Central memory CD4-positive, alpha-beta T cell (primary cell): Measurements from ENCODE around the gene FAM114A1.

Experiments
- DNase-seq: peaks from one replicate; pipeline ENCODE4 v3.0.0; 2022
- total RNA-seq, 3 experiments: gene quantifications; one replicate each; lab custom pipeline; 2026; lab: John Stamatoyannopoulos, UW

The FAM114A1 gene
- 0 to 0.98 (median 0.11) reads per million in 3 experiments for total RNA-seq

GRCh38 chr4:38867478-38868058, at the start of gene FAM114A1:
Gene FAM114A1 (plus strand): TSS chr4:38867806. CDS start chr4:38878079, 10,273 bp downstream.
- DNase-seq = no peak

- no peak for DNase-seq
Observed at GRCh38 chr4:38818441-38818976, 49.1 kb upstream of the FAM114A1 start.

DNA sequence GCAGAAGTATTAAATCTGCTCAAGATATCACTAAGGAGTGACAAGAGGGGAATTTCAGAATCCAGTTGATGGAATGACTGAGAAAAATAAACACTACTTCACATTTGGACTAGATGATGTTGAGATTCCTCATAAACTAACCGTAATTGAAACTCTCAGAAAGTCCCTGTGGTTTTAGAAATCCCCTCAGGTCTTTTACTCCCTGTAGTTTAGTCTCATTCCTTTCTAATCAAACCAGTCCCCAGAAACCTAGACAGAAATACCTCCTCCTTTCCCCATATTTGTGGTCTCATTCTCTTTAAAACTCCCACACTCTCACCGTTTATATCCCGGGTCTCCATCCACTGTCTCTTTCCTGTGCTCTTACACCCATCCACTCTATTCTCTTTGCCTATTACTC, 48.0 kb upstream of the FAM114A1 start:
- DNase-seq = no peak

- no peak for DNase-seq
Observed at GRCh38 chr4:38820329-38821061, 47.1 kb upstream of the FAM114A1 start.

GRCh38 chr4:38821739-38822138, 45.9 kb upstream of the FAM114A1 start:
- no peak for DNase-seq

DNA sequence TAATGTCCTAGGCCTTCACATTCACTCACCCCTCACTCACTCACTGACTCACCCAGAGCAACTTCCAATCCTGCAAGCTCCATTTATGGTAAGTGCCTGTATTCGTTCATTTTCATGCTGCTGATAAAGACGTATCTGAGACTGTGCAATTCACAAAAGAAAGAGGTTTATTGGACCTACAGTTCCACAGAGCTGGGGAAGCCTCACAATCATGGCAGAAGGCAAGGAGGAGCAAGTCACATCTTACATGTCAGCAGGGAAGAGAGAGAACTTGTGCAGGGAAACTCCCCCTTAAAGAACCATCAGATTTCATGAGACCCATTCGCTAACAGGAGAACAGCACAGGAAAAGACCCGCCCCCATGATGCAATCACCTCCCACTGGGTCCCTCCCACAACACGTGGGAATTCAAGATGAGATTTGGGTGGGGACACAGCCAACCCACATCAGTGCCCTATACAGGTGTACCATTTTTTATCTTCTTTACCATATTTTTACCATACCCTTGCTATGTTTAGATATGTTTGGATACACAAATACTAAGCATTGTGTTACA, 44.8 kb upstream of the FAM114A1 start:
- DNase-seq = no peak

DNA sequence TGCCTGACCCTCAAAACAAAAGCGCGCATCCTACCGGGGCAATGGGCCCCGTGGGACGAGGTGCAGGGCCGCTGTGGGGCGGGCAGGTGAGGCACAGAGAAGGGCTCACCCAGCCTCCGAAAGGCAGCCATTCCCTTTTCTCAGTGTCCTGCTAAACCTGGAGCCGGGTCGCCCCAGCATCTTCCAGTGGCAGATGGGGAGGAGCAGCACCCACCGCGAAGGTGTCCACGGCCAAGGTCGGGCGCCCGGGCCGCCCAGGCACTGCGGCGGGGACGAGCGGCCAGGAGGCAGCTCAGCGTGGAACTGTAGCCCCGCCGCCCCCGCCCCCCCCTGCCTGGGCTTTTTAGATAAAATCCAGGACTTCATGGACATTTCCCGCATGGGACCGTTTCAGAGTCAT, 43.8 kb upstream of the FAM114A1 start:
- no peak for DNase-seq

DNA sequence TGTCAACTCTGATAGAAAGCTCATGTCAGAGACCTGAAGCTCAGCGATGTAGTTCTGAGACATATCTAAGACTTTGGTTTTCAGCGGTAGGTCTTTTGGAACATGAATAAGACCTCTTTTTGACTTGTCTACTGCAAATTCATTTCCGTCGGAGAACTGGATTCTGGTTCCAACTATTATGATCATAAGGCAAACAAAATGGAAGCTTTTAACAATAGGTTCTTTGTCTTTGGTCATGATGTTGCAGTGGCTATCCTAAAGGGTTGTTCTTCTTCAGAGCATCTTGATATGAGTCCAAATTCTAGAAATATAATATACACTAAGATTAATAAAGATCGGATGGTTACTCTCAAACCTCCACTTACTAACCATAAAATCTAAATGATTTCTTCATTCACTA, 38.4 kb upstream of the FAM114A1 start:
- no peak for DNase-seq

DNA sequence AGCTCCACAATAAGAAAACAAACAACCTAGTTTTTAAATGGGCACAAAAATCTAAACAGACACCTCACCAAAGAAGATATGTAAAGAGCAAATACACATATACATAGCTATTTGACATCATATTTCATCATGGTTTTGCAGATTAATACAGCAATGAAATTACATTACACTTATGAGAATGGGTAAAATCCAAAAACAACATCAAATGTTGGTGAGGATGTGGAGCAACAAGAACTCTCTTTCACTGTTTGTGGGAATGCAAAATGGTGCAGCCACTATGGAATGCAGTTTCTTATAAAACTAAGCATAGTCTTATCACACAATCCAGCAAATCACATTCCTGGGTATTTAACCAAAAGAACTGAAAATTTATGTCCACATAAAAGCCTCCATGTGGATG, 36.0 kb upstream of the FAM114A1 start:
- DNase-seq = no peak

DNA sequence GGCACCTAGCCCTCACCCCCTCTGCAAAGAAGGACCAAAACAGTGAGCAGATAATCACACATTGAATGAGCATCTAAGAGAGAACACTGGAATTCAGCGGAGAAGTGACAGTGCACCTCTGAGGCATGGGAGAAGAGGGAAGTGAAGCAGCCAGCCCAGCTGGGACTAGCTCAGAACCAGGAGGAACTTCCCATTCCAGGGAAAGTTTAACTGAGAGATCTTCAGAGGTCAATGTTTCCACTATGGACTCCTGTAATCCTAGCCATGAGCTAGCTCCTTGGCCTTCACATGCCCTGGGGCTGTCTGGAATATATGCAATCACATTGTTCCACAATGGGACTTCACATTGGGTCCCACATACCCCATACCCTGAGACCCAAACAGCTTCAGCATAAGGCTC, 35.4 kb upstream of the FAM114A1 start:
- DNase-seq = no peak

- no peak for DNase-seq
Observed at GRCh38 chr4:38832624-38833528, 34.7 kb upstream of the FAM114A1 start.

- DNase-seq = no peak
Observed at GRCh38 chr4:38834570-38834969, 33.0 kb upstream of the FAM114A1 start.

DNA sequence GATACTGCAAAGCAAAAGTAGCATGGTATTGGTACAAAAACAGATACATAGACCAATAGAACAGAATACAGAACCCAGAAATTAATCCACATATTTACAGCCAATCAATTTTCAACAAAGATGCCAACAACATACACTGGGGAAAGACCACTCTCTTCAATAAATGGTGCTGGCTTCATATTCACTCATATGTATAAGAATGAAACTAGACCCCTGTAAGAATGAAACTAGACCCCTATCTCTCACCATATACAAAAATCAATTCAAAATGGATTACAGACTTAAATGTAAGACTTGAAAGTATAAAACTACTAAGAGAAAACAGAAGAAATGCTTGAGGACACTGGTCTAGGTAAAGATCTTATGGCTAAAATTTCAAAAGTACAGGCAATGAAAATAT, 30.3 kb upstream of the FAM114A1 start:
- no peak for DNase-seq

- DNase-seq = peak; percentile 65
Observed at GRCh38 chr4:38837849-38838248, 29.8 kb upstream of the FAM114A1 start.

- no peak for DNase-seq
Observed at GRCh38 chr4:38842994-38843393, 24.6 kb upstream of the FAM114A1 start.

DNA sequence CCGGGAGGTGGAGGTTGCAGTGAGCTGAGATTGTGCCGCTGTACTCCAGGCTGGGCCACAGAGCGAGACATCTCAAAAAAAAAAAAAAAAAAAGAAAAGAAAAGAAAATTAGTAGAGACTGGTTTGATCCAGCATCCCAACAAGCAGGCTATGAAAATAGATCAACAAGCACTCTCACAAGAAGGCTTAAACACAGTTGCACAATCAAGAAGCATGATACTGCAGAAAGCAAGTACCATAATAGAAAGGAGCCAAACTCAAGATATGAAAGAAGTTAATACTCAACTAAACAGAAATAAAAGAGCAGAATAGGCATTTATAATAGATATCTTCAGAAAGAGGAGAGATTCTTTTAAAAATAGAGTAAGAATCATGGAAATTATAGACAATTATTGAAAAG, 21.6 kb upstream of the FAM114A1 start:
- DNase-seq = no peak

DNA sequence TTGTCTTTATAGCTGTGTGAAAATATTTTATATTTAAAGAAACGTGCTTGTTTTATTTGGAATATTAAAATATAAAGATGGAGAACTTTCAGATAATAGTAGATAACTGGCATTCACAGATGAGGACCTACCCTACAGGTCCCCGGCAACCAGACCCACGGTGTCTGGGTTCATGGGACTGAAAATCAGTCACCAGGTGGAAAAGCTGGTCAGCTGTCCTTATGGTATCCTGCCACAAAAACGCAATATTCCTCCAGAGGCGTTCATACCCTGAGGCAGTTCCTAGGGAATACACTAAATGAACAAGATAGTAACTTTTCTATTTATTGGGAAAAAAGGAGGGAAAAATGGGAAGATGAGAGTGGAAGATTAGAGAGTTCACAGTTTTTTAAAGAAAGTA, 12.1 kb upstream of the FAM114A1 start:
- DNase-seq = no peak

- DNase-seq = no peak
Observed at GRCh38 chr4:38856046-38856445, 11.6 kb upstream of the FAM114A1 start.

GRCh38 chr4:38856524-38857337, 10.9 kb upstream of the FAM114A1 start, which contains the start of gene TLR6:
Gene TLR6 (minus strand): TSS chr4:38856817. CDS start chr4:38829473, 27,344 bp downstream.
- DNase-seq = peak; percentile 79

- no peak for DNase-seq
Observed at GRCh38 chr4:38857354-38858096, 10.1 kb upstream of the FAM114A1 start.

- DNase-seq = no peak
Observed at GRCh38 chr4:38858097-38858420, 9.5 kb upstream of the FAM114A1 start.
